LNCaP clone FGC (cell line): ENCODE results near the gene OR5A1.

Source experiments
- DNase-seq: peaks from one replicate; pipeline ENCODE4 v3.0.0-alpha.2; 2011; ENCODE audit warnings: low read depth
- H3K4me3 ChIP-seq: 2 replicates; pipeline ENCODE4 v1.5.1; 2011; ENCODE audit warnings: mild to moderate bottlenecking, low read depth, low read length, control low read depth
- CTCF ChIP-seq: IDR thresholded peaks from 2 replicates; pipeline ENCODE4 v1.5.1; 2012; ENCODE audit warnings: mild to moderate bottlenecking; ENCODE audit not compliant: control insufficient read depth, insufficient read depth; ENCODE audit errors: extremely low read depth

The OR5A1 gene

GRCh38 chr11:59473015-59473414, 36.7 kb downstream of the OR5A1 start, which contains the start of gene OR4D10:
TSS of gene OR4D10 (plus strand) at chr11:59473315. CDS start at chr11:59477430, 4,115 bp downstream.
- DNase-seq, result no peak
- TF ChIP-seq CTCF, result no peak
- no peak within 1 kb of the TSS for H3K4me3 ChIP-seq

GRCh38 chr11:59475176-59475575, 38.9 kb downstream of the OR5A1 start:
- DNase-seq, result no peak
- no peak overlapping the region for H3K4me3 ChIP-seq
- TF ChIP-seq CTCF, result no peak

DNA sequence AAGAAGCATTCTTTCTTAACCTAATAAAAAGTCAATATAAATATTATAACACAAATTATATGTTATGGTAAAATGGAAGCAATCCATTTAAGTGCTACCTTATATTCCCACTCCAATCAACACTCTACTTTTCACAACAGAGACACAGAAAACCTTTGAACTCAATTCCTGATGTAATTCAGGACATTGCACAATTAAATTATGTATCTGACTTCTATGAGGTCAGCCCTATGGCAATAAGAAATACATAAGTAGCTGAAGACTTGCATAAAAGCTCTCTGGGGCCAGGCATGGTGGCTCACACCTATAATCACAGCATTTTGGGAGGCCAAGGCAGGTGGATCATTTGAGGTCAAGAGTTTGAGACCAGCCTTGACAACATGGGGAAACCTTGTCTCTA, 43.6 kb downstream of the OR5A1 start:
- no peak for DNase-seq
- TF ChIP-seq CTCF, result no peak
- H3K4me3 ChIP-seq, result no peak overlapping the region

GRCh38 chr11:59480359-59480758, 44.1 kb downstream of the OR5A1 start:
- no peak for TF ChIP-seq CTCF
- H3K4me3 ChIP-seq, result no peak overlapping the region
- no peak for DNase-seq
